WTC11 (cell line): ENCODE results near the gene UBASH3A.

Source experiments
- CTCF ChIP-seq: fragments of 200-600 bp; IDR thresholded peaks from 2 replicates; pipeline ENCODE4 v1.8.0; 2022; ENCODE audit warnings: antibody characterized with exemption
- KAT7 ChIP-seq: sonication (generic); formaldehyde crosslinking; IDR thresholded peaks from 2 replicates; pipeline ENCODE4 v1.8.1; 2023; ENCODE audit warnings: missing genetic modification reagents, mild to moderate bottlenecking, borderline replicate concordance
- NR2C2 ChIP-seq: sonication (generic); formaldehyde crosslinking; IDR thresholded peaks from 2 replicates; pipeline ENCODE4 v1.8.0; 2022; ENCODE audit warnings: mild to moderate bottlenecking, missing genetic modification reagents
- PRRX2 ChIP-seq: fragments of 250-450 bp; sonication (Bioruptor Pico); IDR thresholded peaks from 2 replicates; pipeline ENCODE4 v1.8.0; 2021; ENCODE audit warnings: mild to moderate bottlenecking
- SMAD3 ChIP-seq: sonication (generic); formaldehyde crosslinking; IDR thresholded peaks from 2 replicates; pipeline ENCODE4 v1.8.0; 2022; ENCODE audit warnings: missing genetic modification reagents, mild to moderate bottlenecking, borderline replicate concordance
- TEAD1 ChIP-seq: sonication (generic); formaldehyde crosslinking; IDR thresholded peaks from 2 replicates; pipeline ENCODE4 v1.8.0; 2022; ENCODE audit warnings: mild to moderate bottlenecking, missing genetic modification reagents
- ZNF281 ChIP-seq: sonication (generic); formaldehyde crosslinking; IDR thresholded peaks from 2 replicates; pipeline ENCODE4 v1.8.0; 2023; ENCODE audit warnings: mild to moderate bottlenecking, missing genetic modification reagents
- ZNF317 ChIP-seq: sonication (generic); formaldehyde crosslinking; IDR thresholded peaks from 2 replicates; pipeline ENCODE4 v1.8.1; 2023; ENCODE audit warnings: low read depth, mild to moderate bottlenecking, moderate library complexity, missing genetic modification reagents, borderline replicate concordance
- ZNF671 ChIP-seq: fragments of 250-450 bp; sonication (Bioruptor Pico); IDR thresholded peaks from 2 replicates; pipeline ENCODE4 v1.8.0; 2021; ENCODE audit warnings: mild to moderate bottlenecking

- no peak for TF ChIP-seq CTCF
- TF ChIP-seq NR2C2 (CRISPR knock-in tag): no peak
- no peak for TF ChIP-seq KAT7 (CRISPR knock-in tag)
- TF ChIP-seq ZNF317: no peak
- no peak for TF ChIP-seq SMAD3 (CRISPR knock-in tag)
- TF ChIP-seq TEAD1 (CRISPR knock-in tag): no peak
- no peak for TF ChIP-seq PRRX2 (CRISPR knock-in tag)
- TF ChIP-seq ZNF671 (CRISPR knock-in tag): no peak
- no peak for TF ChIP-seq ZNF281 (CRISPR knock-in tag)
Measured at GRCh38 chr21:42445311-42445710, 41.6 kb downstream of the UBASH3A start.
